Measurements from ENCODE around the gene ZNF346. TPM values are rescaled to one million over a fixed set of nuclear protein-coding genes. Genes with fewer than 3 reads are reported as not detected.

ZNF346 gene
- total and polyA plus RNA-seq, 2 of the 13 experiments (the other 11 are each of a cell fraction or from before 2014, with no cell fraction given), result 8.6 to 19.4 TPM

DNA sequence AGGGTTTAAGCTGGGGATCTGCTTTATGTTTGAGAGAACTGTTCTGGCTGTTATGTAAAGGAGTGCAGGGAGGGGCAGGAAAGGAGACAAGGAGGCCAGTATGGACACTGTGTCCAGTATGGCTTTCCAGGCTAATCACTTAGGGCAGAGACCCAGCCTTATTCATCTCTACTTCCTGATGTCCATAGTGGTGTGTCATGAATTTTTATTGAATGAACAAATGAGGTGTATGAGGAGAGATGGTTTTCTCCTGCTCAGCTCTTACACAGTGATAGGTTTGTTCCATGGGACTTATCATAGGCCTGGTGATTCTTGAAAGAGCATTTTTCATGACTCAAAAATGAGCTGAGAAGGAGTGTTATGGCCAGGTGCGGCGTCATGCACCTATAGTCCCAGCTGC lies 43.7 kb downstream of the ZNF346 start:
- no peaks in the 10 kb centered on the region for H3K4me1 ChIP-seq (ENCODE audit: insufficient read depth, low read length)
- DNase-seq (ENCODE audit: low spot score) (no peak), FAIRE-seq (no peak), ATAC-seq (no peak)
- intact Hi-C loops (cut with micrococcal nuclease; ENCODE audit: unreplicated experiment), result no loop called here
- no peak overlapping the region for H3K27ac ChIP-seq (ENCODE audit: extremely low read length, insufficient read depth, low read length)
- 93% methylated on average over 2 of the region's 2 CpGs for WGBS (ENCODE audit: low lambda C conversion rate)
- H3K4me3 ChIP-seq (replicated peaks in 1 of 3; ENCODE audit: insufficient read depth in 1 of 3, low read depth in 2 of 3, low read length in 3 of 3), result no peak overlapping the region
- H3K9ac ChIP-seq (ENCODE audit: insufficient read depth, low read depth, low read length), result no peak overlapping the region
- H4K20me1 ChIP-seq (ENCODE audit: insufficient read depth, low read length), result no peaks in the 10 kb centered on the region
- no TSS peak for BruUV-seq (replicated peaks)
- ChIA-PET CTCF (ENCODE audit: low intra/inter-chr PET ratio, low total read pairs) (no interaction called here), POLR2A (interaction anchor here (13.3 kb wide), 1 partner anchor 20 kb away, joined by 119 read pairs; the partner anchor contains the start of gene FGFR4)
- no peak overlapping the region for H2AFZ ChIP-seq (ENCODE audit: low read length)
- no peaks in the 10 kb centered on the region for H3K9me3 ChIP-seq (ENCODE audit: low read length)
- no peaks in the 10 kb centered on the region for H3K79me2 ChIP-seq (ENCODE audit: insufficient read depth, low read length)
- in situ Hi-C loops (cut with HindIII; ENCODE audit: extremely low pct_ligation_motif_present, low pct_unique_long_range_greater_than_20kb), result no loop called here
- peaks cover 6 to 22% of the 10 kb centered on the region in 2 experiments; a peak in 2 of 5 replicates for H3K36me3 ChIP-seq (replicated peaks in 1 of 2; ENCODE audit: control insufficient read depth in 1 of 2, insufficient read depth in 2 of 2, low read length in 2 of 2)
- TF ChIP-seq, protein P1, sequence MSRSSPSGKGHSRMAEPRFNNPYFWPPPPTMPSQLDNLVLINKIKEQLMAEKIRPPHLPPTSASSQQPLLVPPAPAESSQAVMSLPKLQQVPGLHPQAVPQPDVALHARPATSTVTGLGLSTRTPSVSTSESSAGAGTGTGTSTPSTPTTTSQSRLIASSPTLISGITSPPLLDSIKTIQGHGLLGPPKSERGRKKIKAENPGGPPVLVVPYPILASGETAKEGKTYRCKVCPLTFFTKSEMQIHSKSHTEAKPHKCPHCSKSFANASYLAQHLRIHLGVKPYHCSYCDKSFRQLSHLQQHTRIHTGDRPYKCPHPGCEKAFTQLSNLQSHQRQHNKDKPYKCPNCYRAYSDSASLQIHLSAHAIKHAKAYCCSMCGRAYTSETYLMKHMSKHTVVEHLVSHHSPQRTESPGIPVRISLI (CRISPR knock-in tag; IDR thresholded peaks at IDR 0.05; ENCODE audit: borderline replicate concordance), result no peak
- H3K27me3 ChIP-seq (ENCODE audit: control insufficient read depth in 1 of 2, insufficient read depth in 2 of 2, low read length in 2 of 2), result no peaks in the 10 kb centered on the region
- H3K4me2 ChIP-seq (ENCODE audit: low read depth, low read length), result no peak overlapping the region

DNA sequence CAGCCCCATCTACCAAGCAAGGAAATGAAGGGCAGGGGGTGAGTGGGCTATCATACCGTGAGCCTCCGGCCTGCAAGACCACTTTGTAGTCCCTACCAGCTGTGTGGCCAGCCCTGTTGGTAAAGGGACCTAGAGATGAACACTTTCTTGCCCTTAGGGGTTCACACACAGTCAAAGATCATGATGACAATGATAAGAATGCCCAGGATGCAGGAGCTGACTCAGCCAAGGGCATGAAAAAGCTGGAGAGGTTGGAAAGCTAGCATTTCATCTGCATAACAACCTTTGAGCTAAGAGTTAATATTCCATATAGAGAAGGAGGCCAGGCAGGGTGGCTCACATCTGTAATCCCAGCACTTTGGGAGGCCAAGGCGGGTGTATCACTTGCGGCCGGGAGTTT lies 45.0 kb downstream of the ZNF346 start:
- CTCF ChIA-PET (ENCODE audit: low intra/inter-chr PET ratio, low total read pairs), result no interaction called here
- no peak overlapping the region for H2AFZ ChIP-seq (ENCODE audit: low read length)
- ATAC-seq, result no peak
- H3K9ac ChIP-seq (ENCODE audit: insufficient read depth, low read depth, low read length), result no peak overlapping the region
- in situ Hi-C loops (cut with HindIII; ENCODE audit: extremely low pct_ligation_motif_present, low pct_unique_long_range_greater_than_20kb) (no loop called here), intact Hi-C loops (cut with micrococcal nuclease; ENCODE audit: unreplicated experiment) (no loop called here)
- H3K27me3 ChIP-seq (ENCODE audit: control insufficient read depth in 1 of 2, insufficient read depth in 2 of 2, low read length in 2 of 2), result no peaks in the 10 kb centered on the region
- peaks cover 11% of the 10 kb centered on the region for H3K4me1 ChIP-seq (ENCODE audit: insufficient read depth, low read length)
- TF ChIP-seq, protein P2, sequence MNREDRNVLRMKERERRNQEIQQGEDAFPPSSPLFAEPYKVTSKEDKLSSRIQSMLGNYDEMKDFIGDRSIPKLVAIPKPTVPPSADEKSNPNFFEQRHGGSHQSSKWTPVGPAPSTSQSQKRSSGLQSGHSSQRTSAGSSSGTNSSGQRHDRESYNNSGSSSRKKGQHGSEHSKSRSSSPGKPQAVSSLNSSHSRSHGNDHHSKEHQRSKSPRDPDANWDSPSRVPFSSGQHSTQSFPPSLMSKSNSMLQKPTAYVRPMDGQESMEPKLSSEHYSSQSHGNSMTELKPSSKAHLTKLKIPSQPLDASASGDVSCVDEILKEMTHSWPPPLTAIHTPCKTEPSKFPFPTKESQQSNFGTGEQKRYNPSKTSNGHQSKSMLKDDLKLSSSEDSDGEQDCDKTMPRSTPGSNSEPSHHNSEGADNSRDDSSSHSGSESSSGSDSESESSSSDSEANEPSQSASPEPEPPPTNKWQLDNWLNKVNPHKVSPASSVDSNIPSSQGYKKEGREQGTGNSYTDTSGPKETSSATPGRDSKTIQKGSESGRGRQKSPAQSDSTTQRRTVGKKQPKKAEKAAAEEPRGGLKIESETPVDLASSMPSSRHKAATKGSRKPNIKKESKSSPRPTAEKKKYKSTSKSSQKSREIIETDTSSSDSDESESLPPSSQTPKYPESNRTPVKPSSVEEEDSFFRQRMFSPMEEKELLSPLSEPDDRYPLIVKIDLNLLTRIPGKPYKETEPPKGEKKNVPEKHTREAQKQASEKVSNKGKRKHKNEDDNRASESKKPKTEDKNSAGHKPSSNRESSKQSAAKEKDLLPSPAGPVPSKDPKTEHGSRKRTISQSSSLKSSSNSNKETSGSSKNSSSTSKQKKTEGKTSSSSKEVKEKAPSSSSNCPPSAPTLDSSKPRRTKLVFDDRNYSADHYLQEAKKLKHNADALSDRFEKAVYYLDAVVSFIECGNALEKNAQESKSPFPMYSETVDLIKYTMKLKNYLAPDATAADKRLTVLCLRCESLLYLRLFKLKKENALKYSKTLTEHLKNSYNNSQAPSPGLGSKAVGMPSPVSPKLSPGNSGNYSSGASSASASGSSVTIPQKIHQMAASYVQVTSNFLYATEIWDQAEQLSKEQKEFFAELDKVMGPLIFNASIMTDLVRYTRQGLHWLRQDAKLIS (CRISPR knock-in tag; IDR thresholded peaks at IDR 0.05), result no peak
- TF ChIP-seq, protein P3, sequence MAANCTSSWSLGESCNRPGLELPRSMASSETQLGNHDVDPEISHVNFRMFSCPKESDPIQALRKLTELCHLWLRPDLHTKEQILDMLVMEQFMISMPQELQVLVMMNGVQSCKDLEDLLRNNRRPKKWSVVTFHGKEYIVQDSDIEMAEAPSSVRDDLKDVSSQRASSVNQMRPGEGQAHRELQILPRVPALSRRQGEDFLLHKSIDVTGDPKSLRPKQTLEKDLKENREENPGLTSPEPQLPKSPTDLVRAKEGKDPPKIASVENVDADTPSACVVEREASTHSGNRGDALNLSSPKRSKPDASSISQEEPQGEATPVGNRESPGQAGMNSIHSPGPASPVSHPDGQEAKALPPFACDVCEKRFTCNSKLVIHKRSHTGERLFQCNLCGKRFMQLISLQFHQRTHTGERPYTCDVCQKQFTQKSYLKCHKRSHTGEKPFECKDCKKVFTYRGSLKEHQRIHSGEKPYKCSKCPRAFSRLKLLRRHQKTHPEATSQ (CRISPR knock-in tag; IDR thresholded peaks at IDR 0.05; ENCODE audit: borderline replicate concordance), result no peak
- TF ChIP-seq NFRKB (IDR thresholded peaks at IDR 0.05) (no peak), KLF9 (CRISPR knock-in tag; IDR thresholded peaks at IDR 0.05; ENCODE audit: low read depth) (no peak), ZSCAN21 (CRISPR knock-in tag; IDR thresholded peaks at IDR 0.05; ENCODE audit: borderline replicate concordance) (no peak), ONECUT2 (CRISPR knock-in tag; IDR thresholded peaks at IDR 0.05) (no peak), ZNF547 (CRISPR knock-in tag; IDR thresholded peaks at IDR 0.05) (no peak)
- TF ChIP-seq, protein P4, sequence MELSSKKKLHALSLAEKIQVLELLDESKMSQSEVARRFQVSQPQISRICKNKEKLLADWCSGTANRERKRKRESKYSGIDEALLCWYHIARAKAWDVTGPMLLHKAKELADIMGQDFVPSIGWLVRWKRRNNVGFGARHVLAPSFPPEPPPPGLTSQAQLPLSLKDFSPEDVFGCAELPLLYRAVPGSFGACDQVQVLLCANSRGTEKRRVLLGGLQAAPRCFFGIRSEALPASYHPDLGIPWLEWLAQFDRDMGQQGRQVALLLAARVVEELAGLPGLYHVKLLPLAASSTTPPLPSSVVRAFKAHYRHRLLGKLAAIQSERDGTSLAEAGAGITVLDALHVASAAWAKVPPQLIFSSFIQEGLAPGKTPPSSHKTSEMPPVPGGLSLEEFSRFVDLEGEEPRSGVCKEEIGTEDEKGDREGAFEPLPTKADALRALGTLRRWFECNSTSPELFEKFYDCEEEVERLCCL (CRISPR knock-in tag; IDR thresholded peaks at IDR 0.05; ENCODE audit: borderline replicate concordance), result no peak
- no peak overlapping the region for H3K4me2 ChIP-seq (ENCODE audit: low read depth, low read length)
- no peak for DNase-seq (ENCODE audit: low spot score)
- H3K36me3 ChIP-seq (replicated peaks in 1 of 2; ENCODE audit: control insufficient read depth in 1 of 2, insufficient read depth in 2 of 2, low read length in 2 of 2), result peaks cover 5 to 18% of the 10 kb centered on the region in 2 experiments; a peak in 2 of 5 replicates
- POLR2A ChIA-PET, result interaction anchor here (13.3 kb wide), 1 partner anchor 19 kb away, joined by 119 read pairs; the partner anchor contains the start of gene FGFR4
- no TSS peak for BruUV-seq (replicated peaks)
- H3K79me2 ChIP-seq (ENCODE audit: insufficient read depth, low read length), result no peaks in the 10 kb centered on the region
- H3K4me3 ChIP-seq (replicated peaks in 1 of 3; ENCODE audit: insufficient read depth in 1 of 3, low read depth in 2 of 3, low read length in 3 of 3), result no peak overlapping the region
- no peaks in the 10 kb centered on the region for H4K20me1 ChIP-seq (ENCODE audit: insufficient read depth, low read length)
- no peaks in the 10 kb centered on the region for H3K9me3 ChIP-seq (ENCODE audit: low read length)
- WGBS (ENCODE audit: low lambda C conversion rate), result 97% methylated on average over 5 of the region's 5 CpGs
- no peak for FAIRE-seq
- no peak overlapping the region for H3K27ac ChIP-seq (ENCODE audit: extremely low read length, insufficient read depth, low read length)
